Peyer's patch (tissue), 4 donors: ENCODE results near the gene KDM2A.

Experiments used
- CTCF ChIP-seq, 6 experiments: fragments of 450-650 bp in 4 of 6; fragments of 200-600 bp in 2 of 6; sonication (generic) in 1 of 6; IDR thresholded peaks; one replicate each; pipeline ENCODE4 v1.5.1; 2017 to 2019; ENCODE audit warnings: antibody characterized with exemption in 6 of 6, mild to moderate bottlenecking in 3 of 6, moderate library complexity in 1 of 6
- POLR2A ChIP-seq, 2 donors: fragments of 450-650 bp; IDR thresholded peaks; one replicate each; pipeline ENCODE4 v1.5.1; 2017; ENCODE audit warnings: antibody characterized with exemption in 2 of 2, mild to moderate bottlenecking in 2 of 2, moderate library complexity in 2 of 2

GRCh38 chr11:67102664-67103063 is 16.4 kb upstream of the KDM2A start:
- TF ChIP-seq POLR2A (IDR thresholded peaks at IDR 0.05), result no peak
- no peak for TF ChIP-seq CTCF (IDR thresholded peaks at IDR 0.05)
